ENCODE data around the gene PDIA4.

GRCh38 chr7:149053885-149054284 lies 25.6 kb upstream of the PDIA4 start:
- TF ChIP-seq RAD21 (IDR thresholded peaks at IDR 0.05 in 1 of 2, conservative IDR thresholded peaks at IDR 0.05 in 1 of 2; ENCODE audit: low read depth in 2 of 2, low read length in 2 of 2) (no peak), SIN3A (conservative IDR thresholded peaks at IDR 0.05 in 1 of 2, IDR thresholded peaks at IDR 0.05 in 1 of 2; ENCODE audit: low read depth in 1 of 2, low read length in 2 of 2) (no peak), POLR2A (IDR thresholded peaks at IDR 0.05; ENCODE audit: control extremely low read depth in 1 of 2, low read depth in 2 of 2, low read length in 2 of 2) (no peak), NRF1 (IDR thresholded peaks at IDR 0.05; ENCODE audit: low read depth, low read length) (no peak), TCF12 (IDR thresholded peaks at IDR 0.05; ENCODE audit: low read depth, low read length) (no peak), ATF3 (IDR thresholded peaks at IDR 0.05; ENCODE audit: insufficient read depth, low read depth, low read length) (no peak), BACH1 (IDR thresholded peaks at IDR 0.05; ENCODE audit: low read length) (no peak), EZH2 (IDR thresholded peaks at IDR 0.05; ENCODE audit: low read depth, low read length, severe bottlenecking) (no peak), E2F6 (IDR thresholded peaks at IDR 0.05) (no peak)
